SK-N-SH (cell line): ENCODE data around the gene PTBP2. TPM values are rescaled to one million over a fixed set of nuclear protein-coding genes. Genes with fewer than 3 reads are reported as not detected.

ENCODE experiments used
- CTCF ChIA-PET: fragments of 300-600, 350-600 bp; formaldehyde crosslinking; extraction: SDS; loops from one replicate; lab custom pipeline; 2021; lab: Yijun Ruan, JAX
- POLR2A ChIA-PET: fragments of 350-600 bp; sonication (Branson Sonifier 250); formaldehyde crosslinking; extraction: SDS; loops from one replicate; lab custom pipeline; 2020; ENCODE audit warnings: antibody characterized with exemption, inconsistent platforms; lab: Yijun Ruan, JAX
- DNase-seq: peaks from one replicate; pipeline ENCODE4 v3.0.0; 2012
- H2AFZ ChIP-seq: fragments of 200-600 bp; sonication (generic); 2 replicates; pipeline ENCODE4 v1.8.1; 2016; ENCODE audit warnings: antibody characterized with exemption, mild to moderate bottlenecking, low read depth
- H3F3A ChIP-seq: fragments of 200-600 bp; sonication (generic); replicated peaks from 2 replicates; pipeline ENCODE3; 2016; ENCODE audit warnings: antibody characterized with exemption, mild to moderate bottlenecking; ENCODE audit not compliant: insufficient read depth
- H3K27ac ChIP-seq, 2 experiments: fragments of 200-500 bp in 1 of 2; fragments of 200-600 bp in 1 of 2; sonication (Bioruptor generic) in 1 of 2; sonication (generic), shearing (Covaris generic) in 1 of 2; 2 replicates each; pipeline versions ENCODE4 v1.5.1 to v1.6.1; 2014 to 2016; ENCODE audit warnings: low read depth in 2 of 2, inconsistent platforms in 1 of 2, low read length in 1 of 2, mild to moderate bottlenecking in 1 of 2, mixed read lengths in 1 of 2
- H3K27me3 ChIP-seq: fragments of 200-600 bp; sonication (generic), shearing (Covaris generic); 2 replicates; pipeline ENCODE4 v1.6.1; 2016; ENCODE audit warnings: mixed run types; ENCODE audit not compliant: insufficient read depth
- H3K36me3 ChIP-seq, 2 experiments: fragments of 200-500 bp in 1 of 2; fragments of 200-600 bp in 1 of 2; sonication (Bioruptor generic) in 1 of 2; sonication (generic) in 1 of 2; replicated peaks in 1 of 2; 2 replicates each; pipeline versions ENCODE3 to v1.5.1; 2014 to 2016; ENCODE audit warnings: low read length in 1 of 2, mild to moderate bottlenecking in 1 of 2; ENCODE audit not compliant: insufficient read depth in 2 of 2, control insufficient read depth in 1 of 2
- H3K4me1 ChIP-seq, 2 experiments: fragments of 200-500 bp in 1 of 2; fragments of 200-600 bp in 1 of 2; sonication (Bioruptor generic) in 1 of 2; sonication (generic), shearing (Covaris generic) in 1 of 2; 2 replicates each; pipeline versions ENCODE4 v1.5.1 to v1.6.1; 2014 to 2016; ENCODE audit warnings: low read depth in 1 of 2, low read length in 1 of 2, mixed run types in 1 of 2; ENCODE audit not compliant: insufficient read depth in 2 of 2, control insufficient read depth in 1 of 2
- H3K4me2 ChIP-seq: fragments of 200-600 bp; sonication (generic), shearing (Covaris generic); 2 replicates; pipeline ENCODE4 v1.6.1; 2017; ENCODE audit warnings: mixed run types
- H3K4me3 ChIP-seq, 2 experiments: fragments of 200-500 bp in 1 of 2; fragments of 200-600 bp in 1 of 2; sonication (Bioruptor generic) in 1 of 2; sonication (generic), shearing (Covaris generic) in 1 of 2; 2 replicates each; pipeline versions ENCODE4 v1.5.1 to v1.8.1; 2014 to 2016; ENCODE audit warnings: low read depth in 2 of 2, inconsistent platforms in 1 of 2, low read length in 1 of 2, mild to moderate bottlenecking in 1 of 2, mixed read lengths in 1 of 2, moderate library complexity in 1 of 2
- H3K79me2 ChIP-seq: fragments of 200-600 bp; sonication (generic); 2 replicates; pipeline ENCODE4 v1.8.1; 2017; ENCODE audit warnings: mild to moderate bottlenecking; ENCODE audit not compliant: insufficient read depth
- H3K9ac ChIP-seq: fragments of 200-600 bp; sonication (generic); 2 replicates; pipeline ENCODE4 v1.6.1; 2017; ENCODE audit warnings: mixed run types
- H3K9me2 ChIP-seq: fragments of 200-600 bp; sonication (generic); 2 replicates; pipeline ENCODE4 v1.6.1; 2017; ENCODE audit warnings: mixed run types
- H3K9me3 ChIP-seq: fragments of 200-600 bp; sonication (generic); 2 replicates; pipeline ENCODE4 v1.6.1; 2017; ENCODE audit warnings: mixed run types, mild to moderate bottlenecking, moderate library complexity
- H4K20me1 ChIP-seq: fragments of 200-600 bp; sonication (generic); 2 replicates; pipeline ENCODE4 v1.6.1; 2017; ENCODE audit warnings: mild to moderate bottlenecking, mixed run types; ENCODE audit not compliant: insufficient read depth
- CHD2 ChIP-seq: fragments of 150-350 bp; IDR thresholded peaks from 2 replicates; pipeline ENCODE4 v1.6.1; 2018; ENCODE audit warnings: low read length; ENCODE audit not compliant: partially characterized antibody
- FOSL2 ChIP-seq: IDR thresholded peaks from 2 replicates; pipeline ENCODE4 v1.4.0; 2012; ENCODE audit warnings: low read depth, mild to moderate bottlenecking, moderate library complexity, borderline replicate concordance
- GATA2 ChIP-seq: sonication (generic); formaldehyde crosslinking; IDR thresholded peaks from 2 replicates; pipeline ENCODE4 v1.5.0; 2020; ENCODE audit warnings: mild to moderate bottlenecking, missing genetic modification reagents
- JUND ChIP-seq: IDR thresholded peaks from 2 replicates; pipeline ENCODE4 v1.4.0; 2012
- MEF2A ChIP-seq: IDR thresholded peaks from 2 replicates; pipeline ENCODE4 v1.4.0; 2012; ENCODE audit warnings: low read depth, borderline replicate concordance
- NRF1 ChIP-seq: IDR thresholded peaks from 2 replicates; pipeline ENCODE4 v1.6.1; 2012; ENCODE audit warnings: low read depth, mild to moderate bottlenecking, low read length
- RFX5 ChIP-seq: IDR thresholded peaks from 2 replicates; pipeline ENCODE4 v1.6.1; 2012; ENCODE audit warnings: mild to moderate bottlenecking, improper control_type of control experiment, low read length
- SMC3 ChIP-seq: IDR thresholded peaks from 2 replicates; pipeline ENCODE4 v1.6.1; 2012; ENCODE audit warnings: low read depth, low read length, improper control_type of control experiment
- TAF1 ChIP-seq: IDR thresholded peaks from 2 replicates; pipeline ENCODE4 v1.6.1; 2012; ENCODE audit warnings: low read depth, mild to moderate bottlenecking, low read length, moderate library complexity, borderline replicate concordance
- WGBS: methylation state at CpG from one replicate; pipeline ENCODE4 v1.1.6; 2017; ENCODE audit warnings: low lambda C conversion rate; 5-methylcytosine and 5-hydroxymethylcytosine counted together
- polyA plus RNA-seq, 3 experiments: library from polyadenylated mRNA; depleted of rRNA; stranded (reverse); fragments of >200 nt; gene quantifications; 2 replicates each; pipeline ENCODE4 v1.2.3, GENCODE V29; 2012
- TF ChIP-seq, protein P1 (sequence below): fragments of 150-350 bp; IDR thresholded peaks from 2 replicates; pipeline ENCODE4 v1.6.1; 2017; ENCODE audit warnings: antibody characterized with exemption, low read length, low read depth, borderline replicate concordance
- TF ChIP-seq, protein P2 (sequence below): IDR thresholded peaks from 2 replicates; pipeline ENCODE4 v1.4.0; 2012; ENCODE audit warnings: low read depth, borderline replicate concordance

PTBP2 gene
- polyA plus RNA-seq, 1 of the 3 experiments (the other 2 are of a cell fraction), result 7.3 TPM

DNA sequence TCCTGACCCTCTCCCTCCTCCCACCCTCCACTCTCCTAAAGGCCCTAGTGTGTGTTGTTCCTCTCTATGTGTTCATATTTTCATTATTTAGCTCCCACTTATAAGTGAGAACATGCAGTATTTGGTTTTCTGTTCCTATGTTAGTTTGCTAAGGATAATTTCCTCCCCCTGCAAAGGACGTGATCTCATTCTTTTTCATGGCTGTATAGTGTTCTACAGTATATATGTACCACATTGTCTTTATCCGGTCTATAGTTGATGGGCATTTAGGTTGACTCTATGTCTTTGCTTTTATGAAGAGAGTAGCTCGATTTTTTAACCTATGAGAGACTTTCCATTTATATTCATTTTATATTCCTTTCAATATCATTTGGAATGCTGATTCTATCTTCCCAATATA lies 7.9 kb upstream of the PTBP2 start:
- no peak for TF ChIP-seq NRF1
- no peak for TF ChIP-seq RFX5
- TF ChIP-seq SMC3, result no peak
- TF ChIP-seq CHD2, result no peak
- no peak for TF ChIP-seq FOSL2
- no peak for TF ChIP-seq JUND
- TF ChIP-seq, all 33 proteins: peak for 0
- H3K36me3 ChIP-seq, result no peaks in the 10 kb centered on the region
- H3K9me3 ChIP-seq, result no peaks in the 10 kb centered on the region
- no peaks in the 10 kb centered on the region for H4K20me1 ChIP-seq
- no peaks in the 10 kb centered on the region for H3F3A ChIP-seq
- WGBS, result 47% methylated on average over 3 of the region's 3 CpGs
- H3K9me2 ChIP-seq, result no peaks in the 10 kb centered on the region
- no peak overlapping the region for H3K4me2 ChIP-seq
- H3K9ac ChIP-seq, result no peak overlapping the region
- peaks cover 0 to 2% of the 10 kb centered on the region in 2 experiments; a peak in 2 of 4 replicates for H3K4me1 ChIP-seq
- H3K27me3 ChIP-seq, result no peaks in the 10 kb centered on the region; the same call in 1 of the 2 replicates
- ChIA-PET CTCF (no interaction called here), POLR2A (no interaction called here)
- H2AFZ ChIP-seq, result no peak overlapping the region
- H3K27ac ChIP-seq, result no peak overlapping the region
- H3K79me2 ChIP-seq, result no peaks in the 10 kb centered on the region
- H3K4me3 ChIP-seq, result no peak overlapping the region
- no peak for DNase-seq

DNA sequence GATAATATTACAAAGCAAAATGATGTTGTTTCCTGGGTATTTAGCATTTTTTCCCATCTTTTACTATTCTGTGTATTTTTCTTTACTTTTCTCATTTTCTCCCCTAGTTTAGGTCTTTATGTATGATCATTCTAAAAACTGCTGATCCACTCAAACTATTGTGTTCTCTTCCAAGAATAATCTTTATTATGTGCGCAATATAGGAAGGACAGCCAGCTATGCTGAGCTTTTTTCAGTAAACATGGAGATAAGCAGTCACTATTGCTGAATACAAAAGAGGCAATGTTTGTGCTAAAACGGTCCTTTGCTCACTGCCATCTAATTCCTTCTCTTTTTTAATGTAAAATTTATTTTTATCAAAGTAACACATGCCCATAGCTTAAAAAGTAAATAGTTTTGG lies 6.7 kb upstream of the PTBP2 start:
- peaks cover 0 to 2% of the 10 kb centered on the region in 2 experiments; a peak in 2 of 4 replicates for H3K4me1 ChIP-seq
- no peak for DNase-seq
- no peaks in the 10 kb centered on the region for H4K20me1 ChIP-seq
- H3K79me2 ChIP-seq, result no peaks in the 10 kb centered on the region
- ChIA-PET CTCF (interaction anchor here (0.6 kb wide), 1 partner anchor 432 kb away, joined by 3 read pairs; no protein-coding TSS in a partner anchor), POLR2A (no interaction called here)
- H3F3A ChIP-seq, result no peaks in the 10 kb centered on the region
- H3K9me2 ChIP-seq, result no peaks in the 10 kb centered on the region
- H3K9me3 ChIP-seq, result no peaks in the 10 kb centered on the region
- H3K4me3 ChIP-seq, result no peak overlapping the region
- no peak overlapping the region for H3K9ac ChIP-seq
- H3K27ac ChIP-seq, result no peak overlapping the region
- no peak overlapping the region for H2AFZ ChIP-seq
- no peaks in the 10 kb centered on the region for H3K36me3 ChIP-seq
- no peak overlapping the region for H3K4me2 ChIP-seq
- WGBS, result 63% methylated on average over 2 of the region's 2 CpGs
- TF ChIP-seq, protein P1, sequence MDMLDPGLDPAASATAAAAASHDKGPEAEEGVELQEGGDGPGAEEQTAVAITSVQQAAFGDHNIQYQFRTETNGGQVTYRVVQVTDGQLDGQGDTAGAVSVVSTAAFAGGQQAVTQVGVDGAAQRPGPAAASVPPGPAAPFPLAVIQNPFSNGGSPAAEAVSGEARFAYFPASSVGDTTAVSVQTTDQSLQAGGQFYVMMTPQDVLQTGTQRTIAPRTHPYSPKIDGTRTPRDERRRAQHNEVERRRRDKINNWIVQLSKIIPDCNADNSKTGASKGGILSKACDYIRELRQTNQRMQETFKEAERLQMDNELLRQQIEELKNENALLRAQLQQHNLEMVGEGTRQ, result no peak
- TF ChIP-seq, protein P2, sequence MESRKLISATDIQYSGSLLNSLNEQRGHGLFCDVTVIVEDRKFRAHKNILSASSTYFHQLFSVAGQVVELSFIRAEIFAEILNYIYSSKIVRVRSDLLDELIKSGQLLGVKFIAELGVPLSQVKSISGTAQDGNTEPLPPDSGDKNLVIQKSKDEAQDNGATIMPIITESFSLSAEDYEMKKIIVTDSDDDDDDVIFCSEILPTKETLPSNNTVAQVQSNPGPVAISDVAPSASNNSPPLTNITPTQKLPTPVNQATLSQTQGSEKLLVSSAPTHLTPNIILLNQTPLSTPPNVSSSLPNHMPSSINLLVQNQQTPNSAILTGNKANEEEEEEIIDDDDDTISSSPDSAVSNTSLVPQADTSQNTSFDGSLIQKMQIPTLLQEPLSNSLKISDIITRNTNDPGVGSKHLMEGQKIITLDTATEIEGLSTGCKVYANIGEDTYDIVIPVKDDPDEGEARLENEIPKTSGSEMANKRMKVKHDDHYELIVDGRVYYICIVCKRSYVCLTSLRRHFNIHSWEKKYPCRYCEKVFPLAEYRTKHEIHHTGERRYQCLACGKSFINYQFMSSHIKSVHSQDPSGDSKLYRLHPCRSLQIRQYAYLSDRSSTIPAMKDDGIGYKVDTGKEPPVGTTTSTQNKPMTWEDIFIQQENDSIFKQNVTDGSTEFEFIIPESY, result no peak
- TF ChIP-seq CHD2 (no peak), GATA2 (CRISPR knock-in tag) (no peak), TAF1 (no peak), RFX5 (no peak), MEF2A (no peak)
- no peaks in the 10 kb centered on the region; the same call in 1 of the 2 replicates for H3K27me3 ChIP-seq
